Measurements from ENCODE around the gene TMEM95. TPM values are rescaled to one million over a fixed set of nuclear protein-coding genes. Genes with fewer than 3 reads are reported as not detected.

Gene TMEM95
- total RNA-seq, 1 donor from 2014 or later, result not detected

- Mint-ChIP-seq H3K4me3 (ENCODE audit: unreplicated experiment) (peak overlapping the region; percentile 55), H3K27ac (ENCODE audit: unreplicated experiment) (no peak overlapping the region), H3K27me3 (ENCODE audit: low read depth) (peaks cover 30% of the 10 kb centered on the region), H3K4me1 (ENCODE audit: low read depth) (peaks cover 17% of the 10 kb centered on the region), H3K9me3 (ENCODE audit: low read depth) (peaks cover 6% of the 10 kb centered on the region), H3K36me3 (ENCODE audit: low read depth) (peaks cover 4% of the 10 kb centered on the region)
- no peak for TF ChIP-seq CTCF (IDR thresholded peaks at IDR 0.05)
- no peak for DNase-seq (ENCODE audit: low spot score)
Measured at GRCh38 chr17:7383742-7384488, 29.0 kb downstream of the TMEM95 start.

- H3K36me3 Mint-ChIP-seq (ENCODE audit: low read depth), result peaks cover 3% of the 10 kb centered on the region
- H3K4me1 Mint-ChIP-seq (ENCODE audit: low read depth), result peaks cover 17% of the 10 kb centered on the region
- peaks cover 30% of the 10 kb centered on the region for H3K27me3 Mint-ChIP-seq (ENCODE audit: low read depth)
- H3K9me3 Mint-ChIP-seq (ENCODE audit: low read depth), result no peaks in the 10 kb centered on the region
- no peak overlapping the region for H3K27ac Mint-ChIP-seq (ENCODE audit: unreplicated experiment)
- peak overlapping the region; percentile 55 for H3K4me3 Mint-ChIP-seq (ENCODE audit: unreplicated experiment)
- no peak for TF ChIP-seq CTCF (IDR thresholded peaks at IDR 0.05)
- no peak for DNase-seq (ENCODE audit: low spot score)
Measured at GRCh38 chr17:7384489-7385081, 29.6 kb downstream of the TMEM95 start.

- no peak for DNase-seq (ENCODE audit: low spot score)
- no peak for TF ChIP-seq CTCF (IDR thresholded peaks at IDR 0.05)
- H3K9me3 Mint-ChIP-seq (ENCODE audit: low read depth), result no peaks in the 10 kb centered on the region
- H3K4me1 Mint-ChIP-seq (ENCODE audit: low read depth), result peaks cover 16% of the 10 kb centered on the region
- H3K27ac Mint-ChIP-seq (ENCODE audit: unreplicated experiment), result no peak overlapping the region
- H3K27me3 Mint-ChIP-seq (ENCODE audit: low read depth), result no peaks in the 10 kb centered on the region
- H3K4me3 Mint-ChIP-seq (ENCODE audit: unreplicated experiment), result no peak overlapping the region
- peaks cover 10% of the 10 kb centered on the region for H3K36me3 Mint-ChIP-seq (ENCODE audit: low read depth)
Measured at GRCh38 chr17:7388856-7389255, 33.9 kb downstream of the TMEM95 start.

GRCh38 chr17:7389924-7390910, 35.3 kb downstream of the TMEM95 start:
- H3K4me3 Mint-ChIP-seq (ENCODE audit: unreplicated experiment), result no peak overlapping the region
- H3K27ac Mint-ChIP-seq (ENCODE audit: unreplicated experiment), result no peak overlapping the region
- H3K36me3 Mint-ChIP-seq (ENCODE audit: low read depth), result peaks cover 10% of the 10 kb centered on the region

More at GRCh38 chr17:7389924-7390910, 35.3 kb downstream of the TMEM95 start:
- no peaks in the 10 kb centered on the region for H3K9me3 Mint-ChIP-seq (ENCODE audit: low read depth)
- no peak for TF ChIP-seq CTCF (IDR thresholded peaks at IDR 0.05)
- peaks cover 16% of the 10 kb centered on the region for H3K4me1 Mint-ChIP-seq (ENCODE audit: low read depth)
- DNase-seq (ENCODE audit: low spot score), result no peak
- H3K27me3 Mint-ChIP-seq (ENCODE audit: low read depth), result no peaks in the 10 kb centered on the region

Measured in chondrocyte (in vitro differentiated cells).